AG09309 (cell line): ENCODE data around the gene FAM168A.
"Not testable (repeated sequence)": the region's sequence is repeated elsewhere in the genome, so short reads cannot be mapped to it uniquely, and the experiment has no call there.

ENCODE experiments used
- DNase-seq: peaks from one replicate; pipeline ENCODE4 v3.0.0-alpha.2; 2010; ENCODE audit warnings: low read depth
- H3K4me3 ChIP-seq: 2 replicates; pipeline ENCODE4 v1.5.1; 2011; ENCODE audit warnings: mild to moderate bottlenecking, low read depth, low read length, moderate library complexity; ENCODE audit not compliant: control insufficient read depth
- TF ChIP-seq, protein P1 (sequence below): IDR thresholded peaks from 2 replicates; pipeline ENCODE4 v1.5.1; 2011; ENCODE audit warnings: mild to moderate bottlenecking, low read depth, low read length, inconsistent platforms; ENCODE audit not compliant: insufficient read depth, control insufficient read depth; ENCODE audit errors: missing control alignments

The FAM168A gene

GRCh38 chr11:73576185-73576614, 21.7 kb downstream of the FAM168A start:
- DNase-seq, result no peak
- no peak overlapping the region for H3K4me3 ChIP-seq
- TF ChIP-seq, protein P1, sequence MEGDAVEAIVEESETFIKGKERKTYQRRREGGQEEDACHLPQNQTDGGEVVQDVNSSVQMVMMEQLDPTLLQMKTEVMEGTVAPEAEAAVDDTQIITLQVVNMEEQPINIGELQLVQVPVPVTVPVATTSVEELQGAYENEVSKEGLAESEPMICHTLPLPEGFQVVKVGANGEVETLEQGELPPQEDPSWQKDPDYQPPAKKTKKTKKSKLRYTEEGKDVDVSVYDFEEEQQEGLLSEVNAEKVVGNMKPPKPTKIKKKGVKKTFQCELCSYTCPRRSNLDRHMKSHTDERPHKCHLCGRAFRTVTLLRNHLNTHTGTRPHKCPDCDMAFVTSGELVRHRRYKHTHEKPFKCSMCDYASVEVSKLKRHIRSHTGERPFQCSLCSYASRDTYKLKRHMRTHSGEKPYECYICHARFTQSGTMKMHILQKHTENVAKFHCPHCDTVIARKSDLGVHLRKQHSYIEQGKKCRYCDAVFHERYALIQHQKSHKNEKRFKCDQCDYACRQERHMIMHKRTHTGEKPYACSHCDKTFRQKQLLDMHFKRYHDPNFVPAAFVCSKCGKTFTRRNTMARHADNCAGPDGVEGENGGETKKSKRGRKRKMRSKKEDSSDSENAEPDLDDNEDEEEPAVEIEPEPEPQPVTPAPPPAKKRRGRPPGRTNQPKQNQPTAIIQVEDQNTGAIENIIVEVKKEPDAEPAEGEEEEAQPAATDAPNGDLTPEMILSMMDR, result no peak

DNA sequence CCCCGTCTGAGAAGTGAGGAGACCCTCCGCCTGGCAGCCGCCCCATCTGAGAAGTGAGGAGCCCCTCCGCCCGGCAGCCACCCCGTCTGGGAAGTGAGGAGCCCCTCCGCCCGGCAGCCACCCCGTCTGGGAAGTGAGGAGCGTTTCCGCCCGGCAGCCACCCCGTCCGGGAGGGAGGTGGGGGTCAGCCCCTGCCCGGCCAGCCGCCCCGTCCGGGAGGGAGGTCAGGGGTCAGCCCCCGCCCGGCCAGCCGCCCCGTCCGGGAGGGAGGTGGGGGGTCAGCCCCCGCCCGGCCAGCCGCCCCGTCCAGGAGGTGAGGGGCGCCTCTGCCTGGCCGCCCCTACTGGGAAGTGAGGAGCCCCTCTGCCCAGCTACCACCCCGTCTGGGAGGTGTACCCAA, 25.9 kb downstream of the FAM168A start:
- not testable (repeated sequence) for DNase-seq, H3K4me3 ChIP-seq

DNA sequence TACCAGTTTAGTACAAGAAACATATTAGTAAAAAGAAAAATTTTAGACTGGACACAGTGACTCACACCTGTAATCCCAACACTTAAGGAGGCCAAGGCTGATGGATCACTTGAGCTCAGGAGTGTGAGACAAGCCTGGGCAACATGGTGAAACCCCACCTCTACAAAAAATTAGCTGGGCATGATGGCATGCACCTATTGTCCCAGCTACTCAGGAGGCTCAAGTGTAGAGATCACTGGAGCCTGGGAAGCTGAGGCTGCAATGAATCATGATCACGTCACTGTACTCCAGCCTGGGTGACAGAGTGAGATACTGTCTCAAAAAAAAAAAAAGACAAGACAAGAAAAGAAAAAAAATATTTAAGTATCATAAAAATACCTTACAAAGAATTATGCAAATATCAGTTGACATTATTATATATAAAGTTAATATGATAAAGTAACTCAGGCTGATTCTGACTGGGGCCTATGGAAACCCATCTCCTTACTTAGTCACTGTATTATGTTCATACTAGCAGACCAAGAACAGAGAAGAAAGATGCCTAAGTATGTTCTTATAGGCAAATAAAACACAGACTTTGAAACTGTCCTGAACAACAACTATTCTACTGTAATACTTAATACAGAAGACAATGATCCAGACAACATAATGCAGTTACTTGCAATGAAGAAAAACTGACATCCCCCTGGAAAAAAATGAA, 27.3 kb downstream of the FAM168A start:
- TF ChIP-seq, protein P1, result no peak
- DNase-seq, result no peak
- H3K4me3 ChIP-seq, result no peak overlapping the region

DNA sequence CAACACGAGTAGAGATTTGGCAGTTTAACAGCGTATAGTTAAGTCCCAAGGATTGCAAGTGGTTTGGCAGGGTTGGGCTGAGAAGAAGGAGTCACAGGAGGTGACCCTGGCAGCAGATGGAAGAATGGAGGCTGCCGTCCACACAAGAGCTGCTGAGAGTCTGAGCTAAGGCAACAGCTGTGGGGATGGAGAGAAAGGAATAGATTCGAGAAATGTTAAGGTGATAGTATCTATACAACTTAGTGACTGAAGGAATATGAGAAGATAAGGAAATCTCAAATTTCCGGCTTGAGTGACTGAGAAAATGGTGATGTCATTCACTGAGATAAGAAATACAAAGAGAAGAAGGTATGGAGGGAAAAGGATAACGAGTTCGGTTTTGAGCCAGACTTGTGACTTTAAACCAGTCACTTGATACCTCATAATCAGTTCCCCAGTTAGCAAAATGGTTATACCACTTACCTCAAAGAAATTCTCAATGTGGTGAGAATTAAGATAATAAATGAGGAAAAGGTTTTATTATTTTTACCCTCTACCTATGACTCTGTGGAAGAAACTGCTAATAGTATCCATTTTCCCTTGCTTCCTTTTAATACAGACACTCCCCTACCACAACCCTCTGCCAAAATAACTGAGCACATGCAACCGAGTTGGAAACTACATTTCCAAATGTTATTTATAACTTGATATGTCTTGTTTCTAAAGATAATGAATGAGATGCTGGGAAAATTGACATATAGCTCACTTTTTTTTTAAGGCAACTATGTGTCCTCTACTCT, 30.7 kb downstream of the FAM168A start:
- no peak overlapping the region for H3K4me3 ChIP-seq
- no peak for DNase-seq
- TF ChIP-seq, protein P1, result no peak

GRCh38 chr11:73566422-73566821, 31.5 kb downstream of the FAM168A start:
- TF ChIP-seq, protein P1, result no peak
- no peak for DNase-seq
- no peak overlapping the region for H3K4me3 ChIP-seq

DNA sequence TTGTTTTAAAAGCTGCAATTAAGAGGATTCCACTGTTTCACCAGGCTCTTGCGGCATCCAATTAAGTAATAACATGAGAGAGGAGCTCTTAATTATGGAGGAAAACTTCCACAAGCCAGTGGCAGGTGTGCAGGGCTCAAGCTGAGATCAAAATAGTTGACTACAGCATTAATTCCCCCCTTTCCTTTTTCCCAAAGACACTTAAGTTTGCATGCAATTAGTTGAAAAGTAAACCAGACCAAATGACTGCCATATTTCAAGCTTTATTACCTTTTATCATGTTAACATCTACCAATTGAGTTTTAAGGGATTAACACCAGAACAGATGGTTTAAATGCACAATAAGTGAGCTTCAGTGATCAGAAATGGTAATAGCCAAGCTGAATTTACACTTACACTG, 32.1 kb downstream of the FAM168A start:
- TF ChIP-seq, protein P1, result no peak
- no peak overlapping the region for H3K4me3 ChIP-seq
- DNase-seq, result no peak

DNA sequence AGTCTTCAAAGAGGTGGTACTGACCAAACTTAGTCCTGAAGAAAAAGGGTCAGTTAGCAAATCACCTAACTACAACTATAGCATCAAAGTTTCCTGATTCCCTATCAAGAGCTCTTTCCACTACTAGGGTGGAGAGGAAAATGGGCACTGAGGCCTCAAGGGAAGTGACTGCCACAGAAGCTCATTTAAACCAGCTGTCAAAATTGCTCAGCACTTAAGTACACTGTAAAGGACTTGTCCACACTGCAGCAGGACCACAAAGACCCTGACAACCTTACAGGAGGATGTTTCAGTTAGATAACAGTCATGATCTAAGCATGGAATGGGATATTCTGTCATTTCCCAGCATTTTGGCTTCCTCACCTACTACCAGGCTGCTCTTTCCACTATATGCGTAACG, 33.0 kb downstream of the FAM168A start:
- DNase-seq, result no peak
- no peak overlapping the region for H3K4me3 ChIP-seq
- TF ChIP-seq, protein P1, result no peak
